HEK293 (cell line): ENCODE data around the gene CASK.

Experiments
- CTCF ChIA-PET: fragments of 350-600 bp; formaldehyde crosslinking; extraction: SDS; loops from one replicate; lab custom pipeline; 2021; ENCODE audit warnings: antibody characterized with exemption; lab: Yijun Ruan, JAX
- POLR2A ChIA-PET: fragments of 300-600 bp; formaldehyde crosslinking; extraction: SDS; loops from one replicate; lab custom pipeline; 2020; ENCODE audit warnings: antibody characterized with exemption, inconsistent platforms; lab: Yijun Ruan, JAX
- H3K27ac ChIP-seq: fragments of 200-500 bp; sonication (Bioruptor generic); 2 replicates; pipeline ENCODE4 v1.5.1; 2014; ENCODE audit warnings: low read depth, low read length, control low read depth, inconsistent platforms; ENCODE audit errors: extremely low read depth
- H3K36me3 ChIP-seq, 2 experiments: fragments of 200-500 bp in 1 of 2; sonication (Bioruptor generic) in 1 of 2; 1 replicate in 1 of 2; 2 replicates in 1 of 2; pipeline ENCODE4 v1.5.1; 2014 to 2017; ENCODE audit warnings: inconsistent platforms in 2 of 2, low read length in 2 of 2; ENCODE audit not compliant: control insufficient read depth in 2 of 2, insufficient read depth in 1 of 2
- H3K4me1 ChIP-seq: fragments of 200-500 bp; sonication (Bioruptor generic); 2 replicates; pipeline ENCODE4 v1.5.1; 2014; ENCODE audit warnings: mild to moderate bottlenecking, low read length, inconsistent platforms; ENCODE audit not compliant: control insufficient read depth, insufficient read depth
- H3K4me3 ChIP-seq: 2 replicates; pipeline ENCODE4 v1.5.1; 2011; ENCODE audit warnings: low read depth, mild to moderate bottlenecking, control low read depth, low read length, moderate library complexity
- H3K9me3 ChIP-seq: fragments of 200-500 bp; sonication (Bioruptor generic); 2 replicates; pipeline ENCODE4 v1.5.1; 2014; ENCODE audit warnings: low read depth, low read length, inconsistent platforms; ENCODE audit not compliant: control insufficient read depth, insufficient read depth
- AEBP2 ChIP-seq: fragments of 450-650 bp; formaldehyde crosslinking; IDR thresholded peaks from 2 replicates; pipeline ENCODE4 v1.5.1; 2016; ENCODE audit warnings: missing biosample characterization, missing genetic modification characterization, borderline replicate concordance
- GLI4 ChIP-seq: fragments of 450-650 bp; formaldehyde crosslinking; IDR thresholded peaks from 2 replicates; pipeline ENCODE4 v1.5.1; 2016; ENCODE audit warnings: missing biosample characterization, missing genetic modification characterization
- HOXC10 ChIP-seq: sonication (generic); formaldehyde crosslinking; IDR thresholded peaks from 2 replicates; pipeline ENCODE4 v1.8.1; 2023; ENCODE audit warnings: mild to moderate bottlenecking, missing genetic modification reagents
- INSM2 ChIP-seq: fragments of 450-650 bp; formaldehyde crosslinking; IDR thresholded peaks from 2 replicates; pipeline ENCODE4 v1.5.1; 2016; ENCODE audit warnings: missing biosample characterization, missing genetic modification characterization
- RBAK ChIP-seq: fragments of 450-650 bp; formaldehyde crosslinking; IDR thresholded peaks from 2 replicates; pipeline ENCODE4 v1.5.1; 2016; ENCODE audit warnings: missing biosample characterization, missing genetic modification characterization
- REPIN1 ChIP-seq: fragments of 450-650 bp; formaldehyde crosslinking; IDR thresholded peaks from 2 replicates; pipeline ENCODE4 v1.5.1; 2017; ENCODE audit warnings: missing biosample characterization, missing genetic modification characterization, low read depth
- REST ChIP-seq: fragments of 450-650 bp; formaldehyde crosslinking; IDR thresholded peaks from 2 replicates; pipeline ENCODE4 v1.5.1; 2016; ENCODE audit warnings: missing biosample characterization, missing genetic modification characterization
- SP7 ChIP-seq: fragments of 450-650 bp; formaldehyde crosslinking; IDR thresholded peaks from 2 replicates; pipeline ENCODE4 v1.5.1; 2016; ENCODE audit warnings: missing biosample characterization, missing genetic modification characterization
- TSHZ1 ChIP-seq: fragments of 450-650 bp; formaldehyde crosslinking; IDR thresholded peaks from 2 replicates; pipeline ENCODE4 v1.5.1; 2016; ENCODE audit warnings: missing biosample characterization, missing genetic modification characterization, borderline replicate concordance
- ZBTB49 ChIP-seq: fragments of 450-650 bp; formaldehyde crosslinking; IDR thresholded peaks from 2 replicates; pipeline ENCODE4 v1.5.1; 2016; ENCODE audit warnings: missing biosample characterization, missing genetic modification characterization, low read depth
- ZEB2 ChIP-seq: fragments of 450-650 bp; formaldehyde crosslinking; IDR thresholded peaks from 2 replicates; pipeline ENCODE4 v1.5.1; 2016; ENCODE audit warnings: missing biosample characterization, missing genetic modification characterization
- ZNF23 ChIP-seq: fragments of 450-650 bp; formaldehyde crosslinking; IDR thresholded peaks from 2 replicates; pipeline ENCODE4 v1.5.1; 2016; ENCODE audit warnings: missing biosample characterization, missing genetic modification characterization, borderline replicate concordance
- ZNF350 ChIP-seq: fragments of 450-650 bp; formaldehyde crosslinking; IDR thresholded peaks from 2 replicates; pipeline ENCODE4 v1.5.0; 2017; ENCODE audit warnings: missing biosample characterization, mild to moderate bottlenecking, missing genetic modification characterization
- ZNF362 ChIP-seq: fragments of 450-650 bp; formaldehyde crosslinking; IDR thresholded peaks from 2 replicates; pipeline ENCODE4 v1.5.1; 2016; ENCODE audit warnings: missing biosample characterization, missing genetic modification characterization
- ZNF549 ChIP-seq: fragments of 450-650 bp; IDR thresholded peaks from 2 replicates; pipeline ENCODE4 v1.5.1; 2018; ENCODE audit warnings: missing biosample characterization, missing genetic modification characterization, mild to moderate bottlenecking, inconsistent platforms, moderate library complexity
- ZNF639 ChIP-seq: fragments of 450-650 bp; formaldehyde crosslinking; IDR thresholded peaks from 2 replicates; pipeline ENCODE4 v1.5.1; 2016; ENCODE audit warnings: missing biosample characterization, missing genetic modification characterization
- ZNF658 ChIP-seq: fragments of 450-650 bp; formaldehyde crosslinking; IDR thresholded peaks from 2 replicates; pipeline ENCODE4; 2016; ENCODE audit warnings: missing biosample characterization, missing genetic modification characterization
- ZNF707 ChIP-seq: fragments of 450-650 bp; formaldehyde crosslinking; IDR thresholded peaks from 2 replicates; pipeline ENCODE4 v1.5.1; 2016; ENCODE audit warnings: missing biosample characterization, missing genetic modification characterization

Gene CASK

GRCh38 chrX:41541386-41541785, 382.0 kb downstream of the CASK start (continued):
- TF ChIP-seq ZBTB49 (tag by site-specific recombination) (no peak), ZNF350 (tag by site-specific recombination) (no peak), INSM2 (tag by site-specific recombination) (no peak), ZNF658 (tag by site-specific recombination) (no peak)
- TF ChIP-seq, all 188 proteins: peak for 0

GRCh38 chrX:41538707-41539106, 384.6 kb downstream of the CASK start:
- TF ChIP-seq HOXC10 (CRISPR knock-in tag): no peak
- no peak for TF ChIP-seq REST
- TF ChIP-seq RBAK (tag by site-specific recombination): no peak
- no peak for TF ChIP-seq ZNF639
- POLR2A ChIA-PET: no interaction called here

GRCh38 chrX:41530085-41530484, 393.3 kb downstream of the CASK start:
- H3K9me3 ChIP-seq: no peaks in the 10 kb centered on the region
- CTCF ChIA-PET: interaction anchor here (0.7 kb wide), 1 partner anchor 904 kb away, joined by 5 read pairs; no protein-coding TSS in a partner anchor
- no peaks in the 10 kb centered on the region for H3K4me1 ChIP-seq
- peaks cover 7 to 21% of the 10 kb centered on the region in 2 experiments for H3K36me3 ChIP-seq
- POLR2A ChIA-PET: no interaction called here
- H3K4me3 ChIP-seq: no peak overlapping the region
- H3K27ac ChIP-seq: no peak overlapping the region
- TF ChIP-seq ZNF707 (tag by site-specific recombination) (no peak), GLI4 (tag by site-specific recombination) (no peak), REPIN1 (no peak), ZNF23 (tag by site-specific recombination) (no peak), ZEB2 (no peak), SP7 (tag by site-specific recombination) (no peak), ZNF549 (tag by site-specific recombination) (no peak), TSHZ1 (no peak), ZNF362 (tag by site-specific recombination) (no peak), AEBP2 (no peak)

More at GRCh38 chrX:41538707-41539106, 384.6 kb downstream of the CASK start:
- H3K4me3 ChIP-seq: no peak overlapping the region
- H3K36me3 ChIP-seq: peaks cover 3 to 7% of the 10 kb centered on the region in 2 experiments; a peak in 2 of 3 replicates
- H3K27ac ChIP-seq: no peak overlapping the region
- CTCF ChIA-PET: no interaction called here
- no peaks in the 10 kb centered on the region for H3K4me1 ChIP-seq
- H3K9me3 ChIP-seq: no peaks in the 10 kb centered on the region
